Renal cortical epithelial cell (primary cell): ENCODE results near the gene TMEM184B. TPM values are rescaled to one million over a fixed set of nuclear protein-coding genes. Genes with fewer than 3 reads are reported as not detected.
"Not testable (repeated sequence)": the region's sequence is repeated elsewhere in the genome, so short reads cannot be mapped to it uniquely, and the experiment has no call there.

ENCODE experiments used
- DNase-seq: peaks from one replicate; pipeline ENCODE4 v3.0.0-alpha.2; 2011; ENCODE audit warnings: low read depth
- total RNA-seq: library from RNA; depleted of rRNA; stranded (reverse); fragments of >200 nt; gene quantifications from 2 replicates; pipeline ENCODE4 v1.2.3, GENCODE V29; 2014

Gene TMEM184B
- total RNA-seq, 1 donor from 2014 or later: 67.5 TPM

DNA sequence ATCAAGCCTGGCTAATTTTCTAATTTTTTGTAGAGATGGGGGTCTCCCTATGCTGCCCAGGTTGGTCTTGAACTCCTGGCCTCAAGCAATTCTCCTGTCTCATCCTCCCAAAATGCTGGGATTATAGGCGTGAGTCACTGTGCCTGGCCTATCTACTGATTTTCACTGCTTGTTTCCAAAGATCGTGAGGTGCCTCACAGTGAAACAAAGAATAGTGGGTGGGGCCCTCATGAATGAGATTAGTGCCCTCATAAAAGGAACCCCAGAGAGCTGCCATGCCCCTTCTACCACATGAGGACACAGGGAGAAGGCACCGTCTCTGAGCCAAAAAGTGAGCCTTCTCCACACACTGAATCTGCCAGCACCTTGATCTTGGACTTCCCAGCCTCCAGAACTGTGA, 23.5 kb downstream of the TMEM184B start:
- DNase-seq: no peak

DNA sequence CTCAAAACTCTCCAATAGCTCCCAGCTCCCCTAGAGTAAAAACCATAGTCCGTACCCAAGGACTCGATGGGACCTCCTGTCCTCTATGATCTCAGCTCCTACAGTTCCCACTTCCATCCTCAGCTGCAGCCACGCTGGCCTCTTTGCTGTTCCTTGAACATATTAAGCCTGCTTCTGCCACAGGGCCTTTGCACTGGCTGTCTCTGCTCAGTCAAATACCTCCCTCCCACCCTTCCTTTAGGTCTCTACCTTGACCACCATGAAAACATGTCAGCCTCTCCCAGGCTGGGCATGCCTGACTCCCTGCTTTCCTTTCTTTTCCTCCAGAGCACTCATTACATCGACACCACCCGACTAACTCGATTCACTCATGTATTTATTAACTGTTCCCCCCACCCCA, 24.5 kb downstream of the TMEM184B start:
- DNase-seq: no peak

DNA sequence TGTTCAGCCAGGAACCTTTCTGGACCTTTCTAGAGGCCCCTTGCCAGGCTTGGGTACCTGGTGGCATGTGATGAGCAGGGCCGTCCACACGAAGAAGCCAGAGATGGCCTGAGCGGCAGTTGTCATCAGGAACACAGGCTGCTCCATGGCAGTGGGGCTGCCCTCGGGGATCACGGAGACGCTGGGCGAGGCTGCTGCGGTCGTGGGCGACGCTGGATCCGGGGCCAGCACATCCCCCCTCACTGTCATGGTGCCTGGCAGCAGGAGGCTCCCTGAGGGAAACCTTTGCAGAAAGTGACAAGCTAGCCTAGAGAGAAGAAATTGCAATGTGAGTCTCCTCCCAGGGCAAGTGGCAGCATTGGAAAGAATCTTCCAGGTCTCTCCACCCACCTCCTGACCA, 25.1 kb downstream of the TMEM184B start:
- DNase-seq: no peak

DNA sequence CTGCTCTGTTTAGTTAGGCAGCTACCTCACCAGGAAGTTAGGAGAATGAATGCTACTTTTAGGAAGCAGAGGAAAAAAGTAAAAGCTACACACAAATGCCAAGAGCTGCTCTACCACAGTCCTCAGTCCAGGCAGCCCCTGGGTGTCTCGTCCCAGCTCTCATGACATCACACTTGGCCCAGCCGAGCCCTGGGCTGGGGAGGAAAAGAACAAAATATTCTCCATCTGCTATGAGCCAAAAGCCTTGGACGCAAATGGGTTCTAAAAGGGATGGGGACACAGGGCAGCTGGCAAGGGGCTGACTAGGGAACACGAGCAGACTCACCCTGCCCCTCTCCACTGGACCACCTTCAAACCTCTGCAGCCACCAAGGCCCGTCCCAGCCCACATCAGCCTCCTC, 26.1 kb downstream of the TMEM184B start:
- no peak for DNase-seq

DNA sequence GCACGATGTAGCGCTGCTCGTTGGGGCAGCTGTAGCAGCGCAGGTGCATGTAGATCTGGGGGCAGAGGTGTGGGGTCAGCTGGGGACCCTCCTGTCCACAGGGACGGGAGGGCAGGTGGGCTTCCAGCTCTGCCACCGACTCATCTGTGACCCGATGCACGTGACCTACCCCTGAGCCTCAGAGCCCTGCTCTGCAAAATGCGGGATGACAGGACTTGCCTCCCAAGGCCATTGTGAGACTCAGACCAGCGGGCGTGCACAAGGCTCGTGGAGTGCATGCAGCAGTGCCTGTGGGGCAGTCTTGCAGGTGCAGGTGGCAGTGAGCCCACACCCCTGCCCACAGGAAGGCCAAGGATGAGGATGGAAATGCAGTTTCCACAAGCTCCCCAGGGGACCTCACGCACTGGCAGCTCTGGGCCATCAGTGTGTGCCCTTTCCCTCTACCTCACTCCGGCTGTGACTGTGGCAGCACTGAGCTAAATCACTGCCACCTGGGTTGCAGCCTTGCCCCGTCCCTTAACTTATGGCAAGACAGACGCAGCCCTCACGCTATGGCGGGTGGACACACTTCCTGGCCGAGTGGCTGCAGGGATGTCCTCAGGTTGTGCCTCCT, 26.7 kb downstream of the TMEM184B start:
- no peak for DNase-seq

DNA sequence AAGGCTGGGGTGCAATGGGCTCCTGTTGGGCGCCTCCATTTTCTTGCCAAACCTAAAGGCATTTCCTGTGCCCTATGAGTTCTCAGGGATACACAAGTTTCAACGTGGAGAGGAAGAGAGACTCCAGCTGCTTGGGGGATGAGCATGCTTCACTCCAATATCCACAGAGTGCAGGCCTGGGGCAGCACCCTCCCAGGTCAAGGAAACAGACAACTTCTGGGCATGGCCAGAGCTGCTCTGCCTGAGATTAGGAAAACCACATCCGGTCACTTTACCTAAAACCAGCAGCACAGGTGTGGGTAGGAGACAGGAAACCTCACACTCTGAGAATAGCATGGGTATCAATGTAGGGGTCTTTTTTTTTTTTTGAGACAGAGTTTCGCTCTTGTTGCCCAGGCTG, 28.7 kb downstream of the TMEM184B start:
- DNase-seq: no peak

DNA sequence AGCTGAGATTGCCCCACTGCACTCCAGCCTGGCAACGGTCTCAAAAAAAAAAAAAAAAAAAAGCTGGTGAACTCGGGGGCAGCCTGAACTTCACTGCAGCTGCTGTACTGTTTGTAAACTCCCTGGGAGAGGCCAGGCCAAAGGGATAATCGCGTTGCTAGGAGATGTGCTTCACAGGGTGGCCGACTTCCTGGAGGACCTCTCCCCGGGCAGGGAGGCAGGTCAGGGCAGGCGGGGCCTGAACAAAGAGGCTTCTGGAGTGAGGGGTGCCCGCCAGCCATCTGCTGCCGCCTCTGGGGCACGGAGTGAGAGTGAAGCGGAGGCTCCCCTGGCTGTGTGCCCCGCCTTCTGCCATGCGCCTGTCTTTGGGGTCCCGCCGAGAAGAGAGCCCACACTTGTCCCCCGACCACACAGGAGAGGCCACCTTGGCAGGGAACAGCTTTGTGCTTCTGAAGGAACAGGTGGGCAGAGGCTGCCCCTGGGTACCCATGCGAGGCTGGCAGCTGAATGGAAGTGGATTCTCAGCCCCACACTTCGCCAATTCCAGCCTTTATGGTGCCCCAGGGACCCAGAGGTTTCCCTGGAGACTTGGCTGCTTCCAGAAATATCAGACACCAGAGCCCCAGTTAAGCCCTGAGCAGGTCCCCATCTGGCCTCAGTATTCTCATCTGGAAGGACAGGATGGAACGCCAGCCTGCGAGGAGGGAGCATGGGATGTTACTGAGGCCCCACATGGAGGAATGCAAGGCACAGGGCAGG, 29.6 kb downstream of the TMEM184B start:
- DNase-seq: no peak

DNA sequence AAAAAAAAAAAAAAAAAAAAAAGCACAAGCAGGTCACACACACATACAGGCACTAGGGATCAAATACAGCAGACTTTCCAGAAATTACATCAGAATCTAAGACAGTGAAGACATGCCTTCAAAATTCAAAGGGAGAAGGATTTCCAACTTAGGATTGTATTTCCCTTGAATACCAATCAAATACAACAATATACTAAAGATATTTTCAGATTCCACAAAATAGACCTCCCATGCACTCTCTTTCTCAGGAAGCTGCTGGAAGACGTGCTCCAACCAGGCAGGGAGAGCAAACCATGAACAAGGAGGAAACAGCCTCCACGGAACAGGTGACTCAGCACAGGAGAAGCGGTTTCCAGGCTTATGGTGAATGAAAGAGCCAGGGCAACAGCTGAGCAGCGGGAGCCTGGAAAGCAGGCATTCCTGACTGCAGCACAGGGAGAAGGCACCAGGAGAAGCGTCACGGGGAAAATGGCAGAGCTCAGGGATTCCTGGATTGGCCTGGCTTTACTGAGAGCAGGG, 32.0 kb downstream of the TMEM184B start:
- DNase-seq: peak; percentile 86

DNA sequence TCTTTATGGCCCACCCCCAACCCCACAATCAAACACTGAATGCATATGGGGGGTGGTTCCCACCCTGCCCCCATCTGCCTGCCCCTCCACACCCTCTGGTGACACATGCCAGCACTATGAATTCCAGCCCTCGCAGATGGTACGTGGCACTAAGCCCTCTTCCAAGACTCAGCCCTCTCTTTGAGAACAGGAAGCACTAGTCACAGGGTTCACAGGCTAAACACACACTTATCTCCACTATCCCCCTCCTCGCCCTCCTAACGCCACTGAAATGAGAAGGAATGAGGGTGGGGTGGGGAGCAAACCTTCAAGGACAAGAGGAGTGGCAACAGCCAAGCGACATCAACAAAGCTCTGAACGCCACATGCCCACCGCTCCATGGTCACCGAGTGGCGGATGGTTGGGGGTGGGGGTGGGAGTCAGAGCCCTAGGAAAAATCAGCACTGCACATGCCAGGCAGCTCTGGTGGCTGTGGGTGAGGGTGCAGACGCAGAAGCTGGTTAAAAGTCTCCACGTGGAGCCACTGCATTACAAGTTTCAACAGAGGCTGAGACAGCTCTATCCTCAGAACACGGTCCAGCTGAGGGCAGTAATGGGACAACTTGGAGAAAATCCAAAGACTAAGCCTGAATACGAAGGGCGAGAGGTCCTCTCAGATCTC, 33.6 kb downstream of the TMEM184B start:
- peak; percentile 83 for DNase-seq

DNA sequence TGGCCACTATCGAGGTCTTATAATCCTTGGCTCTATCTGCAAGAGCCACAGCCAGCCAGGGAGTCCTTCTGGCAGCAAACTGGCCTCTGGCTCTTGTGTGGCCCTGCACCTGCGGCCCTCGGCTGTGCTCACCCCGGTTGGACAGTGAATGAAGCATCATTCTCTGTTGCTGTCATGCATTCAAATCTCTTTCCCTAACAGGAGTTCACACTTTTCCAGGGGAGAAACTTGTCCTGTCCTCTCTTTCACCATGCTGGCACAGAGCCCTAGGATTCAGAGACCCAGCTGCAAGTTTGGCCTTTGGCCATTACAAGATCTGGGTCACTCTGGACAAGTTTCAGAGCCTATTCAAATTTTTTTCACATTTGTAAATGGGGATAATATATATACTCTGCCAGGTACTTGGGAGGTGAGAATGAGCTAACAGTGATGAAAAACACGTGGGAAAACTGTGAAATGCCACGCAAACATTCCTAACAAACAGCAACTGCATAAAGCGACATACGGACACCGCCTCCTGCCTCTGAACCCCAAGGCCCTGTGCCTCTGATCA, 34.2 kb downstream of the TMEM184B start:
- DNase-seq: no peak

DNA sequence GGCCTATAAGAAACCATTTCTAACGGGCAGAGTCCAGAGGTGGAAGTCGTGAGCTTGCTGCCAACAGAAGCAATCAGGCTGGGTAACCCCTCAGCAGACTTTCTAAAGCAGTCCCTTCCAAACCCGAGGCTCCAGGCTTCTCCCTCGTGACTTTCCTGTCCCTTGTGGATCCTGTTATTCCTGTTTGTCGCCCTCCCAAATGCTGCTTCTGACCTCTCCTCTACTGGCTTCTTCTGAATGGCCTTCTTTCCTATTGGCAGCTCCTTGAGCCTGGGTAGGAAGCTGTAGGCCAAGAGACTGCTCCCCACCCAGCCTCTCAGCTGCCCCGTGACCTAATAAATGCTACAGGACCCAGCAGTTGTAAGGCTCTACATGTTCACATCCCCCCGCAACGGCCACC, 36.0 kb downstream of the TMEM184B start:
- DNase-seq: no peak

DNA sequence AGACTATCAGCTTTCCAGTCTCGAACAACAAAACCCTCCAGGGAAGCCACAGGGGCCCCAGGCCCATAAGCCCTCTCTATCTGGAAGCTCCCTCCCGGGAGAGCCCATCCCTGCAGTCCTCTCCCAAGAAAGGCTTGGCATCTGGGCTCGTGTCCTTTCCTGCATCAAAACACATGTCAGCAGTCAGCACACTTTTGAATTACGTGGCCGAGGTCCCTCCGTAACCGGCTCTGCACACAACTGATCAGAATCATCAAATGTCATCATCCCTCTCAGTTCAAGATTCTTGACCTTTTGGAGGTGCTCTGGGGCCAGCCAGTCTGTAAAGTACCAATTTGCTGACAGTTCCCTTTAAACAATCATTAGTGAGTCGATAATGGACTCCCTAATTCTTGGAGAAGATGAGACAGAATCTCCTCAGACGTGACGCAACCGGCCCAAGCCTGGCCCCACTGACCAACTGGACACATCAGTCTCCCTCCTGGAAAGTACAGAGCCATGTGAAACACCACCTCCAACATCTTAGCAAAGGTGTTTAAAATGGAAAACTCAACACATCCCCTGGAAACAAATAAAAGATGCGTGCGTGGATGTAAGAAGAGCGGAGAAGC, 37.5 kb downstream of the TMEM184B start:
- DNase-seq: no peak

DNA sequence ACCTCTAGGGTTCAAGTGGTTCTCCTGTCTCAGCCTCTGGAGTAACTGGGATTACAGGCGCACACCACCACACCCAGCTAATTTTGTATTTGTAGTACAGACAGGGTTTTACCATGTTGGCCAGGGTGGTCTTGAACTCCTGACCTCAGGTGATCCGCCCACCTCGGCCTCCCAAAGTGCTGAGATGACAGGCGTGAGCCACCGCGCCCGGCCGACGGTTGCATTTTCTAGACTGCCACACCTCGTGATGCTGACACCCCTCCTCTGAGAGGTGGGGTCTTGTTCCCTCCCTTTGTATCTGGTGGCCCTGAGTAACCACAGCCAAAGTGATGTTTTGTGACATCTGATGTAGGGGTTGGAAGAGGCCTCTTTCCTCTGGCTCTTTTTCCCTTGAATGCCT, 39.0 kb downstream of the TMEM184B start:
- not testable (repeated sequence) for DNase-seq

DNA sequence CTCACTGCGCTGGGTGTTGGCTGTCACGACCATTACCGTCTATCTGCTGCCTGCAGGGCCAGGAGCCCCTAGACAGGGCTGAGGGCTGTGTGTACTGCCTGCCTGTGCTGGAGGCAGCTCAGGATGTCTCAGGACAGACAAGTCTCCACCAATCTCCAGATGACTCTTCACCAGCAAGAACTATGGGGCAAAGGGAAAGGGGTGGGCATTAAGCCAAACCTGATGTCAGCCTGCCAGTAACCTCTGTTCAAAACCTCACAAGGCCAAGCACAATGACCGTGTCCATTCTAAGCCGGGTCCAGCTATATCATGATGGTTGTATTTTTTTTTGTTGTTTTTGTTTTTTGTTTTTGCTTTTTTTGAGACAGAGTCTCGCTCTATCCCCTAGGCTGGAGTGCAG, 39.4 kb downstream of the TMEM184B start:
- DNase-seq: no peak

DNA sequence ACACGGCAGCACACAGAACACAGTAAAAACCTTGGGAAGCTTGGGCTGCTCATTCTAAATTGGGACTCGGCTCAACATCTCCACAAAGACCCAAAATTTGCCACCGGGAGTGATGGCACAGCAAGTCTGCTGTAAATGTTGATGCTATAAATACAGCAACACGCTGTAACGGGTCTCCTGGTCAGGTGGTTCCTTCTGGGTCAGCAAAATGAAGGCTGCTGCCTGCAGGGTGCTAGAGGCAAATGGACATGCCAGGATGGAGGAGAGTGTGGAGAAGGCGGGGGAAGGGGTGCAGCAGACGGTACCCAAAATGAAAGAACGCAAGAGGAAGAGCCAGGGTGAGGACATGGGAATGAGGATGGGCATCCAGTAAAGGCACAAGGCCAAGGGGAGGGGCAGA, 40.6 kb downstream of the TMEM184B start:
- DNase-seq: no peak

DNA sequence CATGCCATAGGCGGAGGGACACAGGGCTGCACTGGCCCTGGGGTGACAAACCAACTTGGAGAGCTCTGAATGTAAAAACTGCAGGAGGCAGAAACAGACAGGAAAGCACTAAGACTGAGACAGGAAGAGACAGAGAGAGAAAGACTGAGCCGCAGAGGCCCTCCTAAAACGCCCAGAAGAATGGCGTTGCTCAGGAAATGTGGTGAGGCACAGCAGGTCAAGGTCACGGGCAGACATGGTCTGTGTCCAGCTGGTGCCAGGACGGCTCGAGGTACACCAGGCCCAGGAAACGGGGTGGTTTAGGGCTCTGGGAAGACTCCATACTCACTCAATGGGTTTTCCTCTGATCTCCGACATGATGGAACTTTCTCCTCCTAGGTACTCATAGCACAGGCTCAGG, 41.9 kb downstream of the TMEM184B start:
- DNase-seq: no peak

DNA sequence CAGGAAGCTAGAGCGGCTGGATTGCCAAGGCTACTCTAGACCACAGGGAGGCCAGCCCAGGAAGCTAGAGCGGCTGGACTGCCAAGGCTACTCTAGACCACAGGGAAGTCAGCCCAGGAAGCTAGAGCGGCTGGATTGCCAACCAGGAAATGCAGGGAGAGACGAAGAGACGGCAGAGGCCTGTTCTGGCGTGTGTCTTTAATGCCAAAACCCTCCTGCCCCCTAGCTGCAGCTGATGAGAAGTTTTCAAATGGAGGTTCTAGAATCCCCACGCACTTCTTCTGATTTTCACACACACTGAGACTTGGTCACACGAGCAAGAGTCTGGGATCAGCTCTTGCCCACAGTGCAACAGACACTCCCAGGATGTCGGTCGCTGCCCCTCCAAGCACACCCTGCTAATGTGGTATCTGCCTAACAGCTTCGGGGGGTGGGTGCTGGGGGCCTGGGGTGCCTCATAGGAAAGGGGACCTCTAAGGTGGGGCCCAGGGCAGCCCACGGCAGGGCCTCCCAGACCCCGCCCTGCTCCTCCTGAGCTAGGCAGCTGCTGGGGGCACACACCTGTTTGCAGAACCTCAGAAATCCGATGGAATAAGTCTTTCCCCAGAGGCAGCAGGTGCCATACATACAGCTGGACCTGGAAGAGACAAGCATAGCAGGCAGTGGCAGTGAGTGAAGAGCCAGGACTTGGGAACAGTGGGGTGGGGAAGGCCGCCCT, 42.5 kb downstream of the TMEM184B start:
- peak; percentile 43 for DNase-seq

DNA sequence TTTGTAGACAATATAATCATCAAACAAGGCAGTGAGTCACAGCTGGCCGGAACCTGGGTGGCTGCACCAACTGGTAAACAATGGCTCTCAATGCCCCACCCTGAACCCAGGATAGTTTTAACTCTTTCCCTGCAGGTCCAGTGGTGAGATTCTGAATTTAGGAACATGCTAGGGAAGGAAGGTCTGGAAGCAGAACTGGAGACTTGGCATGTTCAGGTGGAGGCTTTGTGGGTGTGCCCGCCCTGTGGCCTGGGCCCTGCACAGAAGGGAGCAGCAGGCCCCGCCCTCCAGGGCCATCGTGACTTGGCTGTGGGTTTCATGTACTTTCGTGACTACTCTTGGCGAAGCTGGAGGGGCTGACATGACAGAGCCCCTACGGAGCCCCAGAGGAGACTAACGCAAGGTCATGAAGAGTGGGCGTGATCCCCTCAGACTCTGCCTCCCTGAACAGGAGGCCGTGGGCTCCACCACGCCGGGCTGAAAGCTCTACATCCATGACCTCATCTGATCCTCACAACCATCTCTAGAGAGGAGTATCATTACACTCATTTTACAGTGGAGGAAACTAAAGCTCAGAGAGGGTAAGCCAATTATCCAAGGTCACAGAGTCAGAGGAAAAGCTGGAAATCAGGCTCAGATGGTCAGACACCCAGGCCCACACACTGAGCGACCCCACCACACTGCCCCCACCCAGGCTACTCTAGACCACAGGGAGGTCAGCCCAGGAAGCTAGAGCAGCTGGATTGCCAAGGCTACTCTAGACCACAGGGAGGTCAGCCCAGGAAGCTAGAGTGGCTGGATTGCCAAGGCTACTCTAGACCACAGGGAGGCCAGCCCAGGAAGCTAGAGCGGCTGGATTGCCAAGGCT, 43.7 kb downstream of the TMEM184B start:
- DNase-seq: peak; percentile 75

DNA sequence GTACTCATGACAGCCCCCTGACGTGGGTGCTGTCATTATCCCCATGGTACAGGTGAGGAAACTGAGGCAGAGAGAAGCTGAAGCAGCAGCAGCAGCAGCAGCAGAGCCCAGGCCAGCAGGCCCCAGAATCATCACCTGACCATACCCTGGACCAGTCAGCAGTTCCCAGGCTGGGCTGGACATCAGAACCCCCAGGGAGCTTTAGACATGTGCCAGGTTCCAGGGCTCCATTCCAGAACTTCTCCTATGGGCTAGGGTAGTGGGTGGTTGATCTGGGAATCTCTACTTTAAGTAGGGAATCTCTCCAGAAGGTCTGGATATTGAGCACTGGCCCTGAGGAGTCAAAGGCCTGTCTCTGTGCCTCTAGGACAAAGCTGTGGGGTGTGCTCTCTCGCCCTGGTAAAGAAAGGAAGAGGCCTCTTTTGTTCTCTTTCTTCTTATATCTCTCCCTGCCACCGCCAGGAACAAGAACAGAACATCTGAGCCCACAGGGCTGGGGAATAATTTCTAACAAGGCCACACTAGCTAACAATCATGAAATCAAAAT, 44.4 kb downstream of the TMEM184B start:
- DNase-seq: no peak
